Suprapubic skin (tissue), 4 donors: ENCODE measurements around the gene IFI16. TPM values are rescaled to one million over a fixed set of nuclear protein-coding genes. Genes with fewer than 3 reads are reported as not detected.

ENCODE experiments used
- DNase-seq, 2 donors: peaks; one replicate each; pipeline ENCODE4 v3.0.0-alpha.2; 2019; ENCODE audit warnings: low spot score in 2 of 2
- H3K27ac ChIP-seq: fragments of 200-600 bp; sonication (generic); one replicate; pipeline ENCODE4 v1.5.1; 2019
- H3K27me3 ChIP-seq: fragments of 200-600 bp; sonication (generic); one replicate; pipeline ENCODE4 v1.5.1; 2019
- H3K36me3 ChIP-seq: fragments of 200-600 bp; sonication (generic); one replicate; pipeline ENCODE4 v1.5.1; 2019
- H3K4me1 ChIP-seq: fragments of 200-600 bp; sonication (generic); one replicate; pipeline ENCODE4 v1.5.1; 2019
- H3K4me3 ChIP-seq: fragments of 200-600 bp; sonication (generic); one replicate; pipeline ENCODE4 v1.5.1; 2019; ENCODE audit warnings: mild to moderate bottlenecking
- H3K9me3 ChIP-seq: fragments of 200-600 bp; sonication (generic); one replicate; pipeline ENCODE4 v1.5.1; 2019
- EP300 ChIP-seq: sonication (generic); formaldehyde crosslinking; IDR thresholded peaks from one replicate; pipeline ENCODE4 v1.6.1; 2017; ENCODE audit warnings: antibody characterized with exemption
- POLR2A ChIP-seq, 2 donors: fragments of 450-650 bp; IDR thresholded peaks; one replicate each; pipeline ENCODE4 v1.6.1; 2017; ENCODE audit warnings: antibody characterized with exemption in 2 of 2, mild to moderate bottlenecking in 2 of 2, moderate library complexity in 2 of 2
- POLR2AphosphoS5 ChIP-seq, 3 donors: sonication (generic); formaldehyde crosslinking; IDR thresholded peaks; one replicate each; pipeline ENCODE4 v1.6.1; 2017; ENCODE audit warnings: antibody characterized with exemption in 3 of 3
- WGBS: methylation state at CpG from one replicate; pipeline ENCODE4 v1.1.5; 2018; 5-methylcytosine and 5-hydroxymethylcytosine counted together
- total RNA-seq, 4 donors: library from RNA; depleted of rRNA; stranded (reverse); fragments of >200 nt; gene quantifications; one replicate each; pipeline ENCODE4 v1.1.0, GENCODE V29; 2016
- TF ChIP-seq, protein P1 (sequence below), 2 donors: fragments of 200-600 bp in 1 of 2; fragments of 450-650 bp in 1 of 2; sonication (generic) in 1 of 2; IDR thresholded peaks; one replicate each; pipeline ENCODE4 v1.5.1; 2016 to 2019; ENCODE audit warnings: antibody characterized with exemption in 2 of 2, mild to moderate bottlenecking in 1 of 2, moderate library complexity in 1 of 2

The IFI16 gene
- total RNA-seq, 4 donors from 2014 or later = 52.3 to 70.4 (median 66.0) TPM

DNA sequence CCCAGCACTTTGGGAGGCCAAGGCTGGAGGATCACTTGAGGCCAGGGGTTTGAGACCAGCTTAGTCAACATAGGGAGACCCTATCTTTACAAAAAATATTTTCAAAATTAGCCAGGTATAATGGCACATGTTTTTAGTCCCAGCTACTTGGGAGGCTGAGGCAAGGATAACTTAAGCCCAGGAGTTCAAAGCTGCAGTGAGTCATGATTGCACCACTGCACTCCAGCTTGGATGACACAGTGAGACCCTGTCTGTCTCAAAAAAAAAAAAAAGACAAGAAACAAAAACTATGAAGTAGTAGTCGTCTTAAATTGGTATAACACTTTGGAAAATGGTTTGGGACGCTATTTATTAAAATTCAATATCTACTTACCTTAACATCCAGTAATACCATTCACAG lies 59.2 kb downstream of the IFI16 start:
- H3K27ac ChIP-seq = no peak overlapping the region
- 90% methylated on average over 2 of the region's 2 CpGs for WGBS

DNA sequence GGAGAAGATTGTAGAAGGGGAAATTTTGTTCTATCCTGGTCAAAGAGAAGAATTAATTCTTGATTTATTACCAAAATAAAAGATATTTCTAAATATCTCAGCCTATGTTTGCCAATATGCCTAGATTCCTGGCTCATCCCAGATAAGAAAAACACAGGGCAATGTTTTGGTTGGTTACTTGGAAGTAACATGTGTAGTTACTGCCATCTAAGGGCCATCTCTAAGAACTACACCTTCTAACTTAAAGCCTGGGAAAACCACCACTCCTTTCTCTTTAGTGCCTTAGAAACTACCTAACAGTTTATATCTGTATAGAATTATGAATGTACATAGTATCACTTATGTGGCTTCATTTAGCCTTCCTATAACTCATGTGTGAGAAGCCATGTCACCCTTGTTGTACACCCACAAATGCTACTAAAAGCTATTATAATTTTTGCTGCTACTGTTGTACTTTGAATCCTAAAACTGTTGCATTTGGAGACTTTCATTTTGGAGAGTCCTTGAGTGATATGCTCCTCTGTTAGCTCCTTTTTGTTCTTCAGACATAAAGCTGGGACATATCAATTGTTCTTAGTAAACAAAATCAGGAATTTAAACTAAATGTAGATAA lies 62.4 kb downstream of the IFI16 start:
- H3K27ac ChIP-seq = no peak overlapping the region
- H3K4me1 ChIP-seq = no peaks in the 10 kb centered on the region
- no peak overlapping the region for H3K4me3 ChIP-seq
- H3K36me3 ChIP-seq = no peaks in the 10 kb centered on the region
- TF ChIP-seq EP300 = no peak
- TF ChIP-seq, protein P1, sequence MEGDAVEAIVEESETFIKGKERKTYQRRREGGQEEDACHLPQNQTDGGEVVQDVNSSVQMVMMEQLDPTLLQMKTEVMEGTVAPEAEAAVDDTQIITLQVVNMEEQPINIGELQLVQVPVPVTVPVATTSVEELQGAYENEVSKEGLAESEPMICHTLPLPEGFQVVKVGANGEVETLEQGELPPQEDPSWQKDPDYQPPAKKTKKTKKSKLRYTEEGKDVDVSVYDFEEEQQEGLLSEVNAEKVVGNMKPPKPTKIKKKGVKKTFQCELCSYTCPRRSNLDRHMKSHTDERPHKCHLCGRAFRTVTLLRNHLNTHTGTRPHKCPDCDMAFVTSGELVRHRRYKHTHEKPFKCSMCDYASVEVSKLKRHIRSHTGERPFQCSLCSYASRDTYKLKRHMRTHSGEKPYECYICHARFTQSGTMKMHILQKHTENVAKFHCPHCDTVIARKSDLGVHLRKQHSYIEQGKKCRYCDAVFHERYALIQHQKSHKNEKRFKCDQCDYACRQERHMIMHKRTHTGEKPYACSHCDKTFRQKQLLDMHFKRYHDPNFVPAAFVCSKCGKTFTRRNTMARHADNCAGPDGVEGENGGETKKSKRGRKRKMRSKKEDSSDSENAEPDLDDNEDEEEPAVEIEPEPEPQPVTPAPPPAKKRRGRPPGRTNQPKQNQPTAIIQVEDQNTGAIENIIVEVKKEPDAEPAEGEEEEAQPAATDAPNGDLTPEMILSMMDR (IDR thresholded peaks at IDR 0.05) = peak; percentile 67 to 75
- no peaks in the 10 kb centered on the region for H3K27me3 ChIP-seq
- no peak for DNase-seq
- H3K9me3 ChIP-seq = no peaks in the 10 kb centered on the region

More for the DNA sequence above, 59.2 kb downstream of the IFI16 start:
- H3K9me3 ChIP-seq = no peaks in the 10 kb centered on the region
- H3K4me3 ChIP-seq = no peak overlapping the region
- H3K4me1 ChIP-seq = no peaks in the 10 kb centered on the region
- DNase-seq = no peak
- H3K36me3 ChIP-seq = no peaks in the 10 kb centered on the region
- H3K27me3 ChIP-seq = no peaks in the 10 kb centered on the region
- TF ChIP-seq POLR2AphosphoS5 (IDR thresholded peaks at IDR 0.05) = no peak
- TF ChIP-seq POLR2A (IDR thresholded peaks at IDR 0.05) = no peak
- TF ChIP-seq EP300 = no peak
- TF ChIP-seq, protein P1 (IDR thresholded peaks at IDR 0.05) = no peak

DNA sequence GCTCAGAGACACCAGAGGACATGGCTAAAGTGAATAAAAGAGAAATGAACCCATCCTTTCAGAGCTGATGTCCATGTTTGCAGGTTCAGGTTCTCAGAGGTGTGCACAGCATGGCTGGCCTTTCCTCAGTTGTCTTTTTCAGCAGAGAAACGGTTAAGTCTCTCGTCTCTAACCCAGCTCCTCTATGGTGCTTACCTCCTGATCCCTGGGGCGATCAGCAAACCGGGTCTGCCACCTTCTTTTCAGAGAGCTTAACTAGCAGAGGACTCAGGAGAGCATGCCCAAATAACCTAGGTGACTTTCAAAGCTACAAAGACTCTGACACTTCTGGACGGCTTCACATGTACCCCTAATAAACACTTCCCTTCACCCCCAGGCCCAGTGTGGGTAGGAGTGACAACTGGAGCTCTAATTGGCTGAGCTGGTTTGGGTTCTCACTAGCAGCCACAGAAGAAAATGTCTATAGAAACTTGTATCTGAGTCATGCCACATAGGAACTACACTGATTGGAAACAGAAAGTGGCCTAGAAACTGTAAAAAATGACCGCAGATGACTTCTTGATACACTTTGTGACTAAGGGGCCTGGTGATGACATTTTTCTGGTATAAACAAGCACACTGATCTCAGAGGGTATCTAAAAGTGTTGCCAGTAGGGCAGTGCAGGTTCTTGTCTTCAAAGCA lies 66.9 kb downstream of the IFI16 start, which contains the start of gene AIM2:
TSS of gene AIM2 (minus strand) at position 329 of the 682 bp plus-strand sequence. CDS start 3,267 bp downstream, outside the sequence.
- Histone ChIP-seq H3K4me1 (no peaks in the 10 kb centered on the region), H3K4me3 (no peak within 1 kb of the TSS), H3K27me3 (no peaks in the 10 kb centered on the region), H3K27ac (no peak within 1 kb of the TSS), H3K36me3 (no peaks in the 10 kb centered on the region), H3K9me3 (no peaks in the 10 kb centered on the region)
- WGBS = 50% methylated on average over 6 of the region's 6 CpGs
- DNase-seq = no peak
- TF ChIP-seq EP300 = no peak
- no peak for TF ChIP-seq POLR2AphosphoS5 (IDR thresholded peaks at IDR 0.05)
- no peak for TF ChIP-seq POLR2A (IDR thresholded peaks at IDR 0.05)
- TF ChIP-seq, protein P1 (IDR thresholded peaks at IDR 0.05) = no peak

DNA sequence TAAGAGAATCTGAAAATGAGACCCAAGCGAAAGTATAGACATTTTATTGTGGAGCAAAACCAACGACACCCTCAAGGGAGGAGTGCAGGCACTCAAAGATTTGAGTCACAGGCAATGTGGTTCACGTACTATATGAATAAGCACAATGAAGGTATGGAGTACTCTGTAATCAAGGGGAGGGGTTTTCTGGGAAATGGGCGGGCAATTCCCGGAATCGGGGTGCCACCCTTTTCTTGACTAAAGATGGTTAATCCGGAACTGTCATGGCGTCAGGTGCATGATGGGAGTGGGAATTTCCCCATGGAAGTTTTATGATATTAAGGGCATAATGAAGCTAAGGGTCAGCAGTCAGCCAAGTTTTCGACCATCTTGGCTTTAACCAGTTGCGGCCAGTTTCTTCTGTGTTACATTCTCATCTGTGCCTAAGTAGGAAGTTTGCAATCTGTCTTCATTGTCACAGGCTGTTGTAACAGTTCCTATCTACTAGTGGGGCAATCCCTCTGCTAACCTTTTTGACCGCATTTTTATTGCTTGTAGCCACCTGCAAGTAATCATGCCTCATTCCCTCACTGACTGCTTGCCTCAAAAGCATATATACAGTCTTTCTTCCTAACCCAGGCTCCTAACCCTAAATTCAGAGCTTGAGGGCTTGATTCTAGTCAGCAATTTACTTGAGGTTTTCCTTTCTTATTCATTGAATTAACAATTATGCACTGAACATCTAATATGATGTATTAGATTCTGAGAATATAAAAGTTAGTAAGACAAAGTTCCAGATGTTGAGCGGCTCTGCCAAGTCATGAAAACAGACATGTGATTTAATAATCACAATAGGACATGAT lies 67.6 kb downstream of the IFI16 start:
- Histone ChIP-seq H3K4me3 (no peak overlapping the region), H3K36me3 (no peaks in the 10 kb centered on the region), H3K9me3 (no peaks in the 10 kb centered on the region), H3K4me1 (no peaks in the 10 kb centered on the region), H3K27me3 (no peaks in the 10 kb centered on the region), H3K27ac (no peak overlapping the region)
- WGBS = 75% methylated on average over 12 of the region's 12 CpGs
- DNase-seq = no peak
- TF ChIP-seq, protein P1 (IDR thresholded peaks at IDR 0.05) = no peak
- TF ChIP-seq POLR2A (IDR thresholded peaks at IDR 0.05) (no peak), EP300 (no peak)

DNA sequence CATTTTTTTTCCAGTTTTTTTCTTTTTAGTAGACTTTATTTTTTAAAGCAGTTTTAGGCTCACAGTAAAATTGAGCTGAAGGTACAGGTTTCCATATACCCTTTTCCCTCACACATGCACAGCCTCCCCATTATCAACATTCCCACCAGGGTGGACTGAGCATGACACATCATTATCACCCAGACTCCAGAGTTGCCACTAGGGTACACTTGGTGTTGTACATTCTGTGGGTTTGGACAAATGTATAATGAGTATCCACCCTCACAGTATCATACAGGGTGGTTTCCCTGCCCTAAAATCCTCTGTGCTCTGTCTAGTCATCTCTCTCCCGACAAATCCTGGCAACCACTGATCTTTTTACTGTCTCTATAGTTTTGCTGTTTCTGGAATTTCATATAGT lies 69.8 kb downstream of the IFI16 start:
- WGBS = 73% methylated on average over 1 of the region's 1 CpG
- Histone ChIP-seq H3K27me3 (no peaks in the 10 kb centered on the region), H3K27ac (no peak overlapping the region), H3K4me3 (no peak overlapping the region), H3K9me3 (no peaks in the 10 kb centered on the region), H3K36me3 (no peaks in the 10 kb centered on the region), H3K4me1 (no peaks in the 10 kb centered on the region)
- TF ChIP-seq, protein P1 (IDR thresholded peaks at IDR 0.05) = no peak
- no peak for DNase-seq
